ENCODE data around the gene MRGPRE.

Gene MRGPRE

DNA sequence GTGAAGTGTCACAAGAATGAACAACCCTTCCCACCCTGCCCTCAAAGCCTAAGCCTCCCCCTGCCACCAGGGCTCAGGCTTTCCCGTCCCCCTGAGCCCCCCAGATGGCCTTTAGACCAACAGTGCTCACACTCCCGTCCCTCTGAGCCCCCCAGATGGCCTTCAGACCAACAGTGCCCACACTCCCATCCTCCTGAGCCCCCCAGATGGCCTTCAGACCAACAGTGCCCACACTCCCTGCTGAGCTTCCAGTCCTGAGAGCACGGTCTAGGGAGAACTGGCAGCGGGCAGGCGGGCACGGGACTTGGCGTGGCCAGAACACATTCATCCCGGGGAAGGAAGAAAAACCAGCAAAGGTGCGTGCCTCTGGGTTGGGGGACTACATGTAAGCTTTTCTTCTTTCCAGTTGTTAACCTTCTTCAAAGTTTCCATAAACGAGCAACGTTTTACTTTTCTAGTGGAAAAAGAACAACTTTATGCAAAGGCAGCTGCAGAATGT lies 16.1 kb downstream of the MRGPRE start:
- in situ Hi-C loops (cut with HindIII; ENCODE audit: low sequenced_read_pairs), result no loop called here

DNA sequence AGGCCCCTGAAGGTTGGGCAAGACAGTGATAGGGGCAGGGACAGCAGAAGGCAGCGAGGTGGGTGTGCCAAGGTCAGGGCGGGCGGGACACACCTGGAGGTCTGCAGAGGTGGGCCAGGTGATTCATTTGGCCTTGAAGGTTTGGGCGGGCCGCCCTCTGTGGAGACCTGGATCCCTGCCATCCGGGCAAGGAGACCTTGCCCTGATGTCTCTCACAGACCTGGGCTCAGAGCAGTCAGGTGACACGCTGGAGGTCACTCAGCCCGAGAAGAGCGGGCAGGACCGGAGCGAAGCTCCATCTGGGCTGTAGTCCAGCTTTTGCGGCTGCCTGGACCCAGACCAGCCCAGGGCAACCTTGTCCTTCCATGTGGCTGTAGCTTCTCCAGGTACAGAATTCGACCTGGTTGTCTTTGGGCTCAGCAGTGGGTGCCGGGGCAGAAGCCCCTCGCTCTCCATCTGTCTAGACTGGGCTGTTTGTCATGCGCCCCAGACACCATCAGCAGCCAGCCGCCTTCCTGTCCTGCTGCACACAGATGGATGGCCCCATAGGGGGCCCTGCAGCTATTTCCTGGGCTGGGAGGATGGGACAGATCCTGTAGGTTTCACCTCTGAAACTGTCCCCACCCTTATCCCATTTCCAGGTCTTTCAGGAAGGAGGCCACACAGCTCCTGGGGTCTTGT lies 16.7 kb downstream of the MRGPRE start:
- in situ Hi-C loops (cut with HindIII; ENCODE audit: low sequenced_read_pairs), result no loop called here

DNA sequence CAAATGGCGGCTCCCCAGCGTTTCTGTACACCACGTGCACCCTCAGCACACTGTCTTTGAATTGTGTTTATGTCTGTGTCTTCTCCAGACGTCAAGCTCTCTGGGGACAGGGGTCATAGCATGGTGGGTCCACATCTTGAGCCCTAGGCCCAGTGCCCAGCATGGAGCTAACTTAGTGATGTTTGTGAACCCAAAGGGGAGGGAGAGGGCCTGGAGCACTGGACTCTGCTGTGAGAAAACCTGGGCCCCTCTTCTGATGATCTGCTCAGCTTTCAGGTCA lies 17.9 kb downstream of the MRGPRE start:
- in situ Hi-C loops (cut with HindIII; ENCODE audit: low sequenced_read_pairs), result loop anchor here (5.0 kb wide), 1 partner anchor 177 kb away; no protein-coding TSS in a partner anchor

DNA sequence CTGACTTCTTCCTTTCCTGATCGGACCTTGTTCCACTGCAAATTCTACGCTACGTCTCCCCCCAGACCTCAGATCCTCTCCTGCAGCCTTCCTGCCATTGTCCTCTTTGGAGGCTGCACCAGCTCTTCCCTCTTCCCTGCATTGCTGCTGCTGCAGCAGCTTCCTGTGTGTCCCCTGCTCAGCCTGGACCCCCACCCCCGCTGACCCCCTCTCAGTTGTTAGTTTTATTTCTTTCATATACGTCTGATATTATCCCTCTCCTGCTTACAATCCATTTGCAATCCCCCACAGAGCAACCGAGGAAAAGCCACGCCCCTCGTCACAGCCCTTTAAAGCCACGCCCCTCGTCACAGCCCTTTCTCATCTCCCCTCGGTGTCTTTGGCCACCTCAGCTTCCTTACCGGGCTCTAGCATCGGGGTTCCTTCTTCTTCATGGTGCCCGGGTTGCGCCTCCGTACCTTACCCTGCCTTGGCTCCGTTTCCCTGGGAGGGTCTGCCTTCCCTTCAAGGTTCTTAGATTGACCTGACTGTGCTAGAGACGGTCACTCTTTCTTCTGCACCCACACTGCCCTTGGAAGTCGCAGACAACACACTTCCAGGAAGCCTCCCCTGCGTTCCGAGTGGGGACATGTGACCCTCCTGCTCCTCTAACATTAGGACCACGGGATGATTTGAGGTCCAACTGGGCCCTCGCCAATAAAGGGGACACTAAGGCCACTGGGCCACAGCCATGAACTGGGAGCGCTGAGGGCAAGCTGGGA lies 18.4 kb downstream of the MRGPRE start:
- in situ Hi-C loops (cut with HindIII; ENCODE audit: low sequenced_read_pairs), result loop anchor here (5.0 kb wide), 1 partner anchor 177 kb away; no protein-coding TSS in a partner anchor

DNA sequence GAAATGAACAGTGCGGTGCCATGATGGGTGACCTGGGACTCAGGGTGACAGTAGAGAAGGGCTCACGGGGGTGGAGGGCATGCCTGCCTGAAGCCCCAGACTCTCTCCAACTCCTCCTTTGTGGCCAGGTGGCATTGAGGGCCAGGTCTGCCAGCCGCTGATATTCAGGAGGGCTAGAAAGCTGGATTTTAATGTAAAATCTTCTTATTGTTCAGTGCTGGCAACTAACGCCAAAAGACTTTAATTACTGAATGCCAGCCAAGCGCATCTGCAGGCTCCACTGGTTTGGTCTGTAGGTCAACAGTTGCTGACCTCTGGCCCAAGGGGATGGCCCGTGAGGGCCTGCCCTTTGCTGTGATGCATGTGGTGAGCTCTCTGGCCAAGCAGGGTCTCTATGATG lies 23.9 kb downstream of the MRGPRE start:
- in situ Hi-C loops (cut with HindIII; ENCODE audit: low sequenced_read_pairs), result no loop called here

DNA sequence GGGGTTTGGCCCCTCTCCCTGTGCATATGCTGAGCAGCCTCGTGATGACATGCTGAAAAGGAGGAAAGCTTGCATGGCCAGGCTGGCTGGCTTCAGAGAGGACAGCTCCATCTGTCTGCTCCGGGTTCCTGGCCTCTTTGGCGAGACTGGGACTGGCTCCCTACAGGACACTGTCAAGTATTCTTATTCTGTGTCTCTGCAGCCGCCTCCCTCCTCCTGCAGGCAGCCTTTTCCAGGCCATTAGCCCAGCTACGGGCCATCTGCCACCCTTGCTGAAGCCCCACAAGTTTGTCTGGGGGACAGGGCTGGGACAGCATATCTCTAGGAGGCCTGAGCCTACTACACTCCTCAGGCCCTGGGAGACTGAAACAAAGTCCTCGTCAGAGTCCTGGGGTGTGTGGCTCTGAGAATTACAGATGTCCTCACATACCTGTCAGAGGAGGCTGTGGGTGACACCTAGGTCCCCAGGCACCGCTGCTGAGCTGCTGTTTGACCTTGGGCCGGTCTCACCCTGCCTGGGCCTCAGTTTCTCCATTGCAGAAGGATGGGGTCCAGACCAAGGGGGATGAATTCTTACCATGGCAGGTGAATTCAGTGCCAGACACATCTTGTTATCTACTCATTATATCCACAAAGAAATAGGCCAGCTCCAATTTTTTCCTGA lies 24.6 kb downstream of the MRGPRE start:
- in situ Hi-C loops (cut with HindIII; ENCODE audit: low sequenced_read_pairs), result no loop called here

DNA sequence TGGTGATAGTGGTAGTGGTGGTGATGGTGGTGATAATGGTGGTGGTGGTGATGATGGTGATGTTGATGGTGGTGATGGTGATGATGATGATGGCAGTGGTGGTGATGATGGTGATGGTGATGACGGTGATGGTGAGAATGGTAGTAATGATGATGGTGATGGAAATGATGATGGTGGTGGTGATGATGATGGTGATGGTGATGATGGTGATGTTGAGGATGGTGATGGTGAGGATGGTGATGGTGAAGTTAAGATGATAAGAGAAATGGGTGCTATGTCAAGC lies 25.4 kb downstream of the MRGPRE start:
- in situ Hi-C loops (cut with HindIII; ENCODE audit: low sequenced_read_pairs), result no loop called here

DNA sequence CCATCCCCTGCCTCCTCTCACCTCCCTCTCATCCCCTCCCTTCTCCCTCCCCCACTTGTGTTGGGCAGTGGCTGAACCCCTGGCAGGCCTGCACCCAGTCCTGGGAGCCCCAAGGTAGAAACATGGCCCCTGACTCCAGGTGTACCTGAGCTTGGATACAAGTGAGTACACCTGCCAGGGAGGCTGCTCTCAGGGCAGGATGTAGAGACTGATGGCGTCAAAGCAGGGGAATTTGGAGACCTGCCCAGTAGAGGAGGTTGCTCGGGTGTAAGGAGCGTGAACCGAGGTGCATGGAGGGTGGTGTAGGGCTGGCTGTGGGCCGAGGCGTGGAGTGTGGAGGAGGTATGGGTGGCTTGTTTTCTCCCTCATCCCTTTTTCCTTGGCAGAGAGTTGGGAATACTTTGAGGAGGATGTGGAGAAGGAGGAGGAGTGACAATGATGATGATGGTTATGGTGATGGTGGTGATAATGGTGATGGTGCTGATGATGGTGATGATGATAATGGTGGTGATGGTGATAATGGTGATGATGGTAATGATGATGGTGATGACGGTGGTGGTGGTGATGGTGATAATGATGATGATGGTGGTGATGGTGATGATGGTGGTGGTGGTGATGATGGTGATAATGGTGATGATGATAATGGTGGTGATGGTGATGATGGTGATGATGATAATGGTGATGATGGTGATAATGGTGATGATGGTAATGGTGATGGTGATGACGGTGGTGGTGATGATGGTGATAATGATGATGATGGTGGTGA lies 25.9 kb downstream of the MRGPRE start:
- in situ Hi-C loops (cut with HindIII; ENCODE audit: low sequenced_read_pairs), result no loop called here

DNA sequence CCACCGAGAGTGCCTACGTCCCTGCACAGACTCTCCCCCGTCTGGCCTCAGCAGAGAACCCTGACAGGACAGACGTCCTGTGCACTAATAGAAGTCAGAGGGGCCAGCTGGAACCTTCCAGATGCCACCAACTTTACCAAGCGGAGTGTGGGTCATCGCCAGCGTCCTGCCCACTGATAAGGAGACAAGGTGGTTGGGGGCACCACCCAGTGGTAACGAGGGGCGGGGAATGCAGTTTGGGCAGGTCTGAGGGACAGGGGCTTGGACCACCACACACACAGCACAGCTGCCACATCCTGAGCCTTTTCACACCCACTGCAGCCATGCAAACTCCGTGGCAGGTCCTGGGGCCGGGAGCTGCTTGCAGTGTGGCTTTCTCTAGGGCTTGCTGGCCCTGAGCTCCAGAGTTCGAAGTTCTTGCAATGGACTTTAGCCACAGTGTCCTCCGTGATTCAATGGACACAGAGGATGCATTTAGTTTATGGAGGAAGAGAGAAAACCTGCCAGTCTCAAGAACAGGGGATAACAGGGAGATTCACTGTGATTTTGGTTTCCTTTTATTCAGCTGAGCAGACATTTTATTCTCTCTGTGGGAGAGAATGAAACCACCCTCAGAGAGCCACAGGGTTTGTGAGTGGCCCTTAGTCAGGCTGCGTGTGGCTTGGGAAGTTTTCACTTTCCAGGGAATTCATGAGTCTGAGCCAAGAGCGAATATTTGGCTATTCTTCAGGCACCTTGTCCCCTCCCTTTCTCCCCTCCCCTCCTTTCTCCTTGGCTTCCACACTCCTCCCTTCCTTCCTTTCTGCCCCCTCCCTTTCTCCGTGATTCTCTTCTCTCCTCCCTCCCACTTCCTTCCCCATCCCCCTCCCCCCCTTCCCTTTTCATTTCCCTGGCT lies 26.7 kb downstream of the MRGPRE start:
- in situ Hi-C loops (cut with HindIII; ENCODE audit: low sequenced_read_pairs), result no loop called here

DNA sequence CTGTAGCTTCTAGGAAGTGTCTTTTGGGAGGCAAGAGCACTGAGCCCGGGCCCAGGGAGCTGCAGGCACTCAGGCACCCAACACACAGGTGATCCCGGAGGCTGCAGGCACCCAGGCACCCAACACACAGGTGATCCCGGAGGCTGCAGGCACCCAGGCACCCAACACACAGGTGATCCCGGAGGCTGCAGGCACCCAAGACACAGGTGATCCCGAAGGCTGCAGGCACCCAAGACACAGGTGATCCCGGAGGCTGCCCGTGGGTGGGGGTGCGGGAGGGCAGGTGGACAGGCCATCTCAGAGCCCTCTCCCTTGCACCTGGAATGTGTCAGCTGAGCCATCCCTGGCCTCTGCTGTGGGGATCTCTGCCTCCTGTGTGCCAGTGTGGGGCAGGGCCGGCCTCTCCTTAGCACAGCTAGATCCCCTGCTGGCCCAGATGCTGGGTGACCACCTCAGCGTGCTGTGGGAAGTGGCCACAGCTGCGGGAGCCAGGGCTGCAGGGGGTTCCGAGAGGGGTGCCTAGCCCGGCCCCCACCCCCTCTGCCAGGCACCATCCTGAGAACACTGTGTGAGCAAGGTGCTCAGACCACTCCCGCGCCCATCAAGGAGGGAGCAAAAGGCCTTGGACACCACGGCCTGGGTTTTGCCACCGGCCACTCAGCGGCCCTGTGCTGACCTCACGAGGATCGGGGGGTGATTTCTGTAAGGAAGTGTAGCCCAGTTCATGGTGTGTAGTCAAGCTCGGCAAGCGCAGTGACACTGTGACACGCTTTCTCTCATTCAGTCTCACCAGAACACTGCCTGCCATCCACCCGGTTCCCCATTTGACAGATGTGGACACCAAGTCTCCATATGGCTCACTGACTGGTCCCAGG lies 27.8 kb downstream of the MRGPRE start:
- in situ Hi-C loops (cut with HindIII; ENCODE audit: low sequenced_read_pairs), result no loop called here

DNA sequence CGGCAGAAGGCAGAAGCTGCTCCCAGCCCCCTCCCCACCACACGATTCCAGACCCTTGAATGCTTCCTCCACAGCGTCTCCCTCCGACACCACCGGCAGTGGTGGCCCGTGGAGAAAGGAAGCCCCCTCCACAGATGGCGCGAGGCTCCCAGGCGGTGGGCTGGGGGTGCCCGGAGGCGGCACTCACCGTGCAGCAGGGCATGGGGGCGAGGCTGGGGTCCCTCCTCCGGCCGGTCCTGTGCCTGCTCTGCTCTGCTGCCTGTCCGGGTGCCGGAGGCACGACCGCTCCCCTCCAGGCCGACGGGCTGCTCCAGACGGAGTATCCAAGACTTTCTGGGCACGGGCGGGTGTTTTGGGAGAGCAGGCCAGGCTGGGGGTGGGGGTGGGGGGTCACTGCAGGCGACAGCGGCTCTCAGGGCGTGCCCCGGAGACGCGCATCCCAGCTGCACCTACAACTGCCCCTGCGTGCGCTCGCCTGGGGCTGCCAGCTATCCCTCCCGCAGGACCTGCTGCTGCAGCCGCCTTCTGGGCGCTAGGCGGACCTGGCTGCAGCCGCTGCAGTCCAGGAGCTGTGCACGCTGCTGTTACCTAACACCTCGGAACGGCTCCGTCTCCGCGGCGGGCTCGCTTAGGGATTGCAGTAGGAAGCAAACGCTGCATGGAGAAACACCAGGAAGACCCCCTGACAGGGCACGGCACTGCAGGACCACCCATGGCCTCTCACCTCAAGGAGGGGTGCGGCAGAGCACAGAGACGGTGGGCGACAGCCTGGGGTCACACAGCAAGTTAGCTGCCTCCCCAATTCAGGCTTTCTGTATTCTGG lies 28.8 kb downstream of the MRGPRE start:
- in situ Hi-C loops (cut with HindIII; ENCODE audit: low sequenced_read_pairs), result no loop called here

DNA sequence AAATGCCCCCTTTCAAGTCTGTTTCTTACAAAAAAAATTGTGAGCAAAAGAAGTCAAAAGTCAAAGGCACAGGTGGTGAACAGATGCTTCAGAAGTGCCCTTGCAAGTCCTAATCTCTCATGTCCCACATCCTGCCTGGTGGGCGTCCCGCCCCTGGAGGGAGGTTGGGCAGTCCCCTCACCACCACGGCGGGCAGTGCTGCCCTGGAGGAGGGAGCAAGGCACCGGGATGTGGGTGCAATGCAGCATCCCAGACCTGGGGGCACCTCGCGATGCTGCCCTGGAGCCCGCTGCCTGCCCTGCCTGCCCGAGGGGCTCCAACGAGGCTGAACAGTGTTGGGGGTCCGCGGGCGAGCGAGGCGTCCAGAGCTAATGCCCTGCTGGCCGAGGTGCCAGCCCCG lies 29.5 kb downstream of the MRGPRE start:
- in situ Hi-C loops (cut with HindIII; ENCODE audit: low sequenced_read_pairs), result no loop called here

DNA sequence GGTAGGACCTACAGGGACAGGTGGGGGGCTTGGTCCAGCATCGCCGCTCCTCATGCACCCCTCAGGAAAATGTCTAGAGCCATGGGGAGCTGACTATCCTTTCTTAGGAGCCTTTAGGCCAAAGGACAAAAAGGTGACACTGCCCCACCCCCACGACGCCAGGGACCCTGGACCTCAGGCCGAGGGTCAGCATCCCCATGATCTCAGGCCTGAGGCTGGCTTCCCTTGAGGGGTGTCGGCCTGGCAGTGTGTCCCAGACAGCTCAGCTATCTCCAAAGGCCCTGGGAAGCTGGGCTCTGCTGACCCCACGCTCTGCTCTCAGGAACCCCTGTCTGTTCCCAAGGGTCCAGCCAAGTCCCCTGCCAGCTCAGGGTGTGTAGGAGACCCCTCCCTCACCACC lies 29.9 kb downstream of the MRGPRE start:
- in situ Hi-C loops (cut with HindIII; ENCODE audit: low sequenced_read_pairs), result no loop called here

DNA sequence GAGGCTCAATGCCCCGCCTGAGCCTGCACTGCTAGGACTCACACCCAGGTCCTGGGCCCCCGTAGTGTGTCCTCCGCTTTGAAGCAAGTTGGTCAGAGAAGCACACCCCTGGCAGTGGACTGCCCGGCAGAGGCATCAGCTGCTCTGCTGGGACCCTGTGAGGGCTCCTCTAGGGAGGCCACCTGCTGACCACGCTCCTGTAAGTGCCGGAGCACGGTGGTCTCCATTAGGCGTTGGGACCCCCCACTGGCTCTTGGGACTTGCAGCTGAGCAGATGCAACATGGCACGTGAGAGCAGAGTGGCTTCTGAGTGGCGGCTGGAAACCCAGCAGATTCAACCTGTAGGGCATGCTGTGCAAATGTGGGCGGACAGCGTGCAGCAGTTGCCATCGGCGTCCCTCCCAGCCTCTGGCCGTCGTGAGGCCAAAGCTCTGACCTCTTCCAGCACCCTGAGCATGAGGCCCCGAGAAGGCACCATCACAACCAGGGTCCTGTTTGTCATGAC lies 30.5 kb downstream of the MRGPRE start:
- in situ Hi-C loops (cut with HindIII; ENCODE audit: low sequenced_read_pairs), result no loop called here

DNA sequence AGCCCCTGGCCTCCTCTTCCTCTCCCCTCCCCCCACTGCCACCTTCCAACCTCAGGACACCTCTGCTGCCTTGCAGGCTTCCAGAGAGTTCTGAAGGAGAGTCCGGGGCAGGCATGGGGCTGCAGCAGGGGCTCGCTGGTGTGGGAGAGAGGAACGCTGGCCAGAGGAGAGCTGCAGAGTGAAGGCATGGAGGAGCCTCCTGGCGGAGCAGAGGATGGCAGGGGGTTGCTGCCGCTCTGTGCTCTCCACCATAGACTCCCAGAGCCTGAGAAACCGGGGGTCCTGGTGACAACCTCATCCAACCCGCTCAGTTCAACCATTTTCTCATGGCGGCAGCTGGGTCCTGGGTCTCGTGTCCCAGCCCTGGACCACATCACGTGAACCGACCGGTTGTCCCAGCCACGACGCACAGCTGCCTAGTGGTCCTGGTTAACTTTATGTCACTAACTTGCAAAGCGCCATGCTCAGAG lies 31.1 kb downstream of the MRGPRE start:
- in situ Hi-C loops (cut with HindIII; ENCODE audit: low sequenced_read_pairs), result no loop called here

DNA sequence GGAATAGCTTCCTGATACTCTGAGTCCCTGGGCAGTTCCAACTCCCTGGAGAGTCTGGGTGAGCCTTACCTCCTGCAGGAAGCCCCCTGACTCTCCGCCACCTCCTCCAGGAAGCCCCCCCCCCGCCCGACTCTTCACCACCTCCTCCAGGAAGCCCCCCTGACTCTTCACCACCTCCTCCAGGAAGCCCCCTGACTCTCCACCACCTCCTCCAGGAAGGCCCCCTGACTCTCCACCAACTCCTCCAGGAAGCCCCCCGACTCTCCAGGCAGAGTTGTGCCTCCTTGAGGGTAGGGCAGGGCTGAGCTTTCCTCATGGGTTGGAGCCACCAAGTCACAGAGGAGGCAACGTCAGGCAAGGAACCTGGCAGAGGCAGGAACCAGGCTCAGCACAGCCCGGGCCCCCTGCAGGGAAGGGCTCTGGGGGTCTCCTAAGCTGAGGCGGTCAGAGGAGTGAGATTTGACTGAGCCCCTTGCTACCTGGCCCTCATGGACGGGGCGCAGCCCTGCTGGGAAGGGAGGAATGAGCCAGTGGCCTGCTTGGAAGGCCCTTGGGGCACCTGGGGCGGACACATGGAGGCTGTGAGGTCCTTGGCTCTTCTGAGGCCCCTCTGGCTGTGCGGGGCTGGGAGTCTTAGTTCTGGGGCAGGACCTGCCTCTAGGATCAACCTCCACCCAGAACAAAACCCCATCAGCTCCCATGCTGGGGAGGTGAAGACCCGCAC lies 31.7 kb downstream of the MRGPRE start:
- in situ Hi-C loops (cut with HindIII; ENCODE audit: low sequenced_read_pairs), result no loop called here

DNA sequence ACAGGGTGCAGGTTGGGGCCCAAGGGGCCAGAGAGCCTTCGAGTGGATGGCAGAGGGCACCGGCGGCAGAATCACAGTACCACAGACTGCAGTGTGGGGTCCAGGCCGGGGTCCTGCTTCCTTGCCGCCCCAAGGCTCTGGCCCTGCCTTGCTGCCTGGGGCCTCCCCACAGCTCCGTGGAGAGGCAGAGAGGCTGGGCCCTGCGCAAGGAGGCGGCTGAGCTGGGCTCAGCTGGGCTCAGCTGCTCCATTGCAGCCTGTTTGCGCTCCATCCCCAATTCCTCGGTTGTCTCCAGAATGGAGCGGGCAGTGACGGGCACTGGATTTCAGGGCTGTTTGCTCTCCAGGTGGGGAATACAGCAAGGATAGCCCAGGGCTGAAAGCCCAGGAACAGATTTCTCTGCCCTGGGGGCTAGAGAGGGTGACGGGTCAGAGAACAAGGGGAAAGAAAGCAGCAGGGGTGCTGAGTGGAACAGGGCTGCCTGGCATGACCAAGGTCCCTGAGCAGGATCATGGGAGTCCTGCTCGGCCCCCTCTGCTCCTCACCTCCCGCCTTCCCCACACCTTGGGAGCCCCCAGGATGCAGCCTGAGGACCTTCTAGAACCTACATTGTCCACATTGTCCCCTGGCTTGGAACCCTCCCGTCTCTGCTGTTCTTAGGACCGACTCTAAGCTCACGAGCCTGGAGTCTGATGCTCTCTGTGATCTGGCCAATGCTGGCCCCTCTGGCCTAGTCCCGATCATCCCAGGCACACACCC lies 32.5 kb downstream of the MRGPRE start:
- in situ Hi-C loops (cut with HindIII; ENCODE audit: low sequenced_read_pairs), result no loop called here

All from endothelial cell of hepatic sinusoid (primary cell).